ENCODE data around the gene TARS2. TPM values are rescaled to one million over a fixed set of nuclear protein-coding genes. Genes with fewer than 3 reads are reported as not detected.

The TARS2 gene, protein sequence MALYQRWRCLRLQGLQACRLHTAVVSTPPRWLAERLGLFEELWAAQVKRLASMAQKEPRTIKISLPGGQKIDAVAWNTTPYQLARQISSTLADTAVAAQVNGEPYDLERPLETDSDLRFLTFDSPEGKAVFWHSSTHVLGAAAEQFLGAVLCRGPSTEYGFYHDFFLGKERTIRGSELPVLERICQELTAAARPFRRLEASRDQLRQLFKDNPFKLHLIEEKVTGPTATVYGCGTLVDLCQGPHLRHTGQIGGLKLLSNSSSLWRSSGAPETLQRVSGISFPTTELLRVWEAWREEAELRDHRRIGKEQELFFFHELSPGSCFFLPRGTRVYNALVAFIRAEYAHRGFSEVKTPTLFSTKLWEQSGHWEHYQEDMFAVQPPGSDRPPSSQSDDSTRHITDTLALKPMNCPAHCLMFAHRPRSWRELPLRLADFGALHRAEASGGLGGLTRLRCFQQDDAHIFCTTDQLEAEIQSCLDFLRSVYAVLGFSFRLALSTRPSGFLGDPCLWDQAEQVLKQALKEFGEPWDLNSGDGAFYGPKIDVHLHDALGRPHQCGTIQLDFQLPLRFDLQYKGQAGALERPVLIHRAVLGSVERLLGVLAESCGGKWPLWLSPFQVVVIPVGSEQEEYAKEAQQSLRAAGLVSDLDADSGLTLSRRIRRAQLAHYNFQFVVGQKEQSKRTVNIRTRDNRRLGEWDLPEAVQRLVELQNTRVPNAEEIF
- total RNA-seq = 10 to 100 TPM; 48.7 to 56.4 TPM

DNA sequence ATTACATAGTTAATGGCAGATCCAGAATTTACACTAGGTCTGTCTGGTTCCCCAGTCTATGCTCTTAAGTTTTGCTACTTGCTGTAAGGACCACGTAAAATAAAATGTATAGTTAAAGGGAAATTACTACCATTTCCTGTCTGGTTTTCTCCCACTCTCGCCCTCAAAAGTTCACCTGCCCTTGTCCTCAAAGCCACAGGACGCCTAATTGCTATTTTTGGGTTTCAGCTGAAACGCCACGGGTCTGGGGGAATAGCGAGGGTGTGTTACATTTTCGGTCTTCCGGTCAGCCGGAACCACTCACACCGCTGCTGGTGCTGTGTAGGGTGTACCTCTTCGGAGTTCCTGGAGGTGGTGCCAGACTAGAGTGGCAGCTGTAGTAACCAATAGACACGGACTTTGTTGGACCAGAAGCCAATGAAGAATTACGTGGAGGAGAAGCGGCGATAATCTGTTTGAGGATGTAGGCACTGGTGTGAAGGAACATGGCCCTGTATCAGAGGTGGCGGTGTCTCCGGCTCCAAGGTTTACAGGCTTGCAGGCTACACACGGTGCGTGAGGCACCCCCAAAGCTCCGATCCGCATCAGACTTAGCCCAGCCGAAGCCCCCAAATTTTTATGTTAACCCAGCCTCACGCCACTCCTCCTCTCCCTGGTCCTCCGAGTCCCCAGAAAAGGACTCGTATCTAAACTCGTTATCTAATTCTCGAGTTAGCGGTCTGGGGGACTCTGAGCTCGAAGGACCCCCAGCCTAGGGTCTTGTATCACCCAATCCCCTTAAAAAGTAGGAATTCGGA is at the start of gene TARS2:
TARS2 (plus strand) TSS at position 454 of the 797 bp plus-strand sequence; CDS start at position 486, 32 bp downstream.
- ATAC-seq (peak; percentile 100), DNase-seq (ENCODE audit: low spot score in 2 of 2) (peak; percentile 97)
- peak within 1 kb of the TSS; percentile 97 to 99 for H3K27ac Mint-ChIP-seq
- H3K36me3 Mint-ChIP-seq = peaks cover 22 to 26% of the 10 kb centered on the region in 2 donors
- no peaks in the 10 kb centered on the region for H3K9me3 Mint-ChIP-seq

DNA sequence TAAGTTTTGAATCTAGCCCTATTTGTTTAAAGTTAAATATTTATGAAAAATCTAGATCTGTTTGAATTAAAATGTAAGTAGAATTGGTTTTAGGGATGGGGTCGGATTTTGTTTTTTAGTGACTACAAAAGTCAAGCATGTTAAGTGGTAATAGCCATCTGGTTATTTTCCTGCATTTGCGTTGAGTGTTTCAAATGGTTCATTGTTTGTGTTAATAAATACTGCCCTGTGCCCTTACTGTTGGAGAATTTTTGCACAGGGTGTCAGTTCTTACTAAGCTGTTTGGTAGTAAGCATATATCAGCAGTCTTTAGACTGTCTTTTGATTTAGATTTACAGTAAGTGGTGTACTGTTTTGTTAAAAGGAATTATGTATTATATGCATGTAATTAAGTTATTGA is 46.1 kb upstream of the TARS2 start:
- ATAC-seq (no peak), DNase-seq (ENCODE audit: low spot score in 2 of 2) (no peak)
- Mint-ChIP-seq H3K9me3 (no peaks in the 10 kb centered on the region), H3K27ac (no peak overlapping the region), H3K36me3 (peaks cover 0 to 9% of the 10 kb centered on the region in 2 donors)

DNA sequence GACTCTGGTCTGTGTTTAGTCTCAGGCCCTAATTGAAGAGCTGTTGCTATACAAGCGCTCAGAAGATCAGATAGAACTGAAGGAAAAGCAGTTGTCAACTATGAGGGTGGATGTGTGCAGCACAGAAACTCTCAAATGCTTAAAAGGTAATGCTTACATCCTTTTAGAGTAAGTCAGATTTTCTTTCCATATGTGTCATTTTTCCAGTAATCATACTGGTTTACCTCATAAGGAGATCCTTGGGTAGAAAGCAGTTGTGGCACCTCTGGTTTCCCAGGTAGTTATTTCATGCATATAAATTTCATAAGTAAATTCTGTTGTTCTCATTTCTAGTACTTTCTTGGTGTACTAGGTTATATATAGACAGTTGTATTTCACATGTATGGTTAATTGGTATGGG is 43.0 kb upstream of the TARS2 start:
- peak; percentile 64 to 93 for ATAC-seq
- peak overlapping the region; percentile 12 to 80 for H3K27ac Mint-ChIP-seq
- H3K36me3 Mint-ChIP-seq = peaks cover 0 to 9% of the 10 kb centered on the region in 2 donors
- no peak for DNase-seq (ENCODE audit: low spot score in 2 of 2)
- H3K9me3 Mint-ChIP-seq = no peaks in the 10 kb centered on the region

DNA sequence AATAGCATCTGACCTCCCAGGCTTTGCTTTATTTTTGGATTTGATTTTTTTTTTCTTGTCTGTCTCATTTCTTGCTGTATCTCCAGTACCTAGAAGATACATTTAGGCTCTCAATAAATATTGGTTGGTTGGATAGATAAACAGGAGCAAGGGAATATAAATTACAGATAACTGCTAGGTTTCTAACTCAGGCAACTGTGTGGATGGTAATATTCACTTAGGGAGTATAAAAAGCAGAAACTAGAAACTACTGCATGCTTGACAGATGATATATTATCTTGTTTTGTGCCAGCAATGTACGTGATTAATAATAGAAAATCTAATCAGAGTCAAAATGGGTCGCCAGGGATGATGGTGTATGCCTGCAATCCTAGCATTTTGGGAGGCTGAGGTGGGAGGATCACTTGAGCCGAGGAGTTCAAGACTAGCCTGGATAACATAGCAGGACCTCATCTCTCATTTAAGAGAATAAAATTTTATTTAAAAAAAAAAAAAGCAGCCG is 31.0 kb upstream of the TARS2 start:
- peak overlapping the region in 1 of 2 donors; percentile 37 for H3K27ac Mint-ChIP-seq
- no peaks in the 10 kb centered on the region for H3K9me3 Mint-ChIP-seq
- no peak for DNase-seq (ENCODE audit: low spot score in 2 of 2)
- H3K36me3 Mint-ChIP-seq = no peaks in the 10 kb centered on the region
- no peak for ATAC-seq

DNA sequence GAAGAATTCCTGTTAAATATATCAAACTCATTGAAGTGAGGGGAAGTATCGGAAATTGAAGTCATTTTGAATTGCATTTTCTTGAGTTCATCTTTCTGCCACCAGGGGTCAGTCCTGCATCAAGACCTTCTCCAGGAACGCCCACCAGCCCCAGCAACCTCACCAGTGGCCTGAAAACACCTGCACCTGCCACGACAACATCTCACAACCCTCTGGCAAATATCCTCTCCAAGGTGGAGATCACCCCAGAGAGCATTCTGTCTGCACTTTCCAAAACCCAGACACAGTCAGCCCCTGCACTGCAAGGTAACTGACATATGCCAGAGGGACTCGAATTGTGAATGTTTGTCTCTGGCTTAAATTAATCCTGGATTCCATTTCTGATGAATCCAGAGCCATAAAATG is 22.8 kb upstream of the TARS2 start:
- ATAC-seq = peak; percentile 63 to 64
- H3K36me3 Mint-ChIP-seq = peaks cover 0 to 6% of the 10 kb centered on the region in 2 donors
- H3K9me3 Mint-ChIP-seq = no peaks in the 10 kb centered on the region
- DNase-seq (ENCODE audit: low spot score in 2 of 2) = peak; percentile 60 to 79
- no peak overlapping the region for H3K27ac Mint-ChIP-seq

DNA sequence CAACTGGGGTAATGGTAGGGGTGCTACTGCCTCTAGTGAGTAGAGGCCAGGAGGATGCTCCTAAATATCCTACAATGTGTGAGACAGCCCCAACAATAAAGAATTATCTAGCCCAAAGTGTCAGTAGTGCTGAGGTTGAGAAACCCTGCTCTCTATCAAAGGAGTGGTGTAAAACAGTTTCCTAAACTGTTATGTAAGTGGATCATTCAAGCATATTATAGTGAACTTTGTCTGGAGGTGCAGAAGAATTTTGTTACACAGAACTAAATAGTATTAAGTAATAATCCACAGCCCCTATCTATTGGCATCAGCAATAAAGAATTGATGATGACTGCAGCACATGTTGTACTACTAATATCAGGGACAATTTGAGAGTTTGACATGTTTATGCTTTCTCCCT is 20.3 kb upstream of the TARS2 start:
- Mint-ChIP-seq H3K9me3 (no peaks in the 10 kb centered on the region), H3K27ac (no peak overlapping the region), H3K36me3 (peaks cover 4 to 13% of the 10 kb centered on the region in 2 donors)
- no peak for DNase-seq (ENCODE audit: low spot score in 2 of 2)
- ATAC-seq = no peak

DNA sequence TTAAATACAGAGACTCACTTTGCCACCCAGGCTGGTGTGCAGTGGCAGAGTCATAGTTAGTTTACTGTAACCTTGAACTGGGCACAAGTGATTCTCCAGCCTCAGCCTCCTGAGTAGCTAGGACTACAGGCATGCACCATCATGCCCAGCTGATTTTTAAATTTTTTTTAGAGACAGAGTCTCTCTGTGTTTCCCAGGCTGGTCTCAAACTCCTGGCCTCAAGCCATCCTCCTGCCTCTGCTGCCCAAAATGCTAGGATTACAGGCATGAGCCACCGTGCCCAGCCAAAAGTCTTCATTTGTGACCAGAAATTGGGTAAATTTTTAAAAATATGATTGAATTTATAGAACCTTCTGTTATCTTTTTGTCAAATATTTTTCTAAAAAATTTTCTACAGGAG is 17.9 kb upstream of the TARS2 start:
- ATAC-seq (no peak), DNase-seq (ENCODE audit: low spot score in 2 of 2) (no peak)
- no peak overlapping the region for H3K27ac Mint-ChIP-seq
- H3K36me3 Mint-ChIP-seq = peaks cover 5 to 10% of the 10 kb centered on the region in 2 donors
- no peaks in the 10 kb centered on the region for H3K9me3 Mint-ChIP-seq

DNA sequence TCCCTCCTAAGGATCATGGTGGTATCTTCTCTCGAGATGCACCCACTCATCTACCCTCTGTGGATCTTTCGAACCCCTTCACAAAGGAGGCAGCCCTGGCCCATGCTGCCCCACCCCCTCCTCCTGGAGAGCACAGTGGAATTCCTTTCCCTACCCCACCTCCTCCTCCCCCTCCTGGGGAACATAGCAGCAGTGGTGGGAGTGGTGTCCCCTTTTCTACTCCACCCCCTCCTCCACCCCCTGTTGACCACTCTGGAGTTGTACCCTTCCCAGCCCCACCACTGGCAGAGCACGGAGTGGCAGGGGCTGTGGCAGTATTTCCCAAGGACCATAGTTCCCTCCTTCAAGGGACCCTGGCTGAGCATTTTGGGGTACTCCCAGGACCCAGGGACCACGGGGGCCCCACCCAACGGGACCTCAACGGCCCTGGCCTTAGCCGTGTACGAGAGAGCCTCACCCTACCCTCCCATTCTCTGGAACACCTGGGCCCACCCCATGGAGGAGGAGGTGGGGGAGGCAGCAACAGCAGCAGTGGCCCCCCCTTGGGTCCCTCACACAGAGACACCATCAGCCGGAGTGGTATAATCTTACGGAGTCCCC is 14.5 kb upstream of the TARS2 start:
- H3K36me3 Mint-ChIP-seq = peaks cover 5 to 7% of the 10 kb centered on the region in 2 donors
- no peaks in the 10 kb centered on the region for H3K9me3 Mint-ChIP-seq
- DNase-seq (ENCODE audit: low spot score in 2 of 2) (no peak), ATAC-seq (peak in 1 of 2 donors; percentile 22)
- peak overlapping the region; percentile 29 for H3K27ac Mint-ChIP-seq

DNA sequence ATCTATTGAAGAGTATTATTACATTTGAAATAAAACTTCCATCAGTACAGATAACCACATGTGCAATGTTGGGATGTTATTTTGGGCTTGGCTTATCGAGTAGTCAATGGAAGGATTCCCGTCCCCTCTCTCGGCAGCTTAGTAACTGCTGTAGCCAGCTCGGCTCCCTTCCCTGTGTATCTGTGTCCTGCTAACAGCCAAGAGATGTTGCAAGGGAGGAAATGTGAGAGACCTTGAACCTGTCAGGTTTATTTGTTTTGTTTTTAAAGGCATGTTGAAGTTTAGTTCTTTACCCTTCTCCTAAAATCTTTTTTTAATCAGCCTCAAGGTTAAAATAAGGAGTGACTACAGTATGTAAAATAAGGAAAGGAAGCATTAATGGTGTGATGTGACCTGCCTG is 13.6 kb upstream of the TARS2 start:
- no peak for DNase-seq (ENCODE audit: low spot score in 2 of 2)
- H3K9me3 Mint-ChIP-seq = no peaks in the 10 kb centered on the region
- ATAC-seq = no peak
- no peak overlapping the region for H3K27ac Mint-ChIP-seq
- H3K36me3 Mint-ChIP-seq = peaks cover 5 to 7% of the 10 kb centered on the region in 2 donors

DNA sequence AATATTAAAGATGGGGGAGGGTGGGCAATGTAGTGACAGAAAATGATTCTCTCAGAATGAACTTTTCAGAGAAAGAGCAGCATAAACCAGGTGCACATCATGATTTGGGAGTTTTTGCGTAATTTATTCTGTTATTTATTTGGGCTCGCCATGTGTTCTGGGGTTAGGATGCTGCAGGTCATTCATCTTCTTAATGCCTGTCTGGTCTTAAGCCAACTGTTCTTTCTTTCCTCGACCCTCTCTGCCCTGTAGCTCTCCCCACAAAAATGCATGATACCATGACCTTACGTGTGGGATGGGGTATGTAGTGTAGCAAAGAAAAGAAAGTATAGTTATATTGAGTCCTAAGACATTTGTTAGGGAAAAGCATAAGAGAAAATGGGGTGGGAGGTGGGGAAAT is 12.3 kb upstream of the TARS2 start:
- DNase-seq (ENCODE audit: low spot score in 2 of 2) (no peak), ATAC-seq (no peak)
- H3K36me3 Mint-ChIP-seq = peaks cover 5 to 7% of the 10 kb centered on the region in 2 donors
- H3K9me3 Mint-ChIP-seq = no peaks in the 10 kb centered on the region
- H3K27ac Mint-ChIP-seq = no peak overlapping the region

DNA sequence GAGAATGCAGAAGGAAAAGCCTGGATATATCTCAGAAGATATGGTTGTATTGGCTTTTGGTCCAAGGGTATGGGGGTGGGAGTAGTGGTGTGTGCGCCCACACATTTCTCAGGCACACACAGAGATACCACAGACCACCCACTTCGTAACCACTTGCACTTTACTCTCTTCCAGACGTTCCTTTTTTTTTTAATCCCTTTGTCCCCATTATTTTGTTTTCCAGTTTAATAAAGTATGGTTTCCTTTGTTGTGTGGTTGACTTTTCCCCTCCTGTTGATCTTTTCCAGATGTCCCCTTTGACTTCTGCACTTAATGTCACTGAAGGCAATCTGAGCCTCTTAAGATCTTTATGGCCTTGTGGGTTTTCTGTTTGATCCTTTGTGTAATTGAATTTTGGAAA is 10.5 kb upstream of the TARS2 start:
- H3K36me3 Mint-ChIP-seq = peaks cover 3% of the 10 kb centered on the region in 2 donors
- no peak overlapping the region for H3K27ac Mint-ChIP-seq
- H3K9me3 Mint-ChIP-seq = no peaks in the 10 kb centered on the region
- DNase-seq (ENCODE audit: low spot score in 2 of 2) = no peak
- ATAC-seq = no peak

DNA sequence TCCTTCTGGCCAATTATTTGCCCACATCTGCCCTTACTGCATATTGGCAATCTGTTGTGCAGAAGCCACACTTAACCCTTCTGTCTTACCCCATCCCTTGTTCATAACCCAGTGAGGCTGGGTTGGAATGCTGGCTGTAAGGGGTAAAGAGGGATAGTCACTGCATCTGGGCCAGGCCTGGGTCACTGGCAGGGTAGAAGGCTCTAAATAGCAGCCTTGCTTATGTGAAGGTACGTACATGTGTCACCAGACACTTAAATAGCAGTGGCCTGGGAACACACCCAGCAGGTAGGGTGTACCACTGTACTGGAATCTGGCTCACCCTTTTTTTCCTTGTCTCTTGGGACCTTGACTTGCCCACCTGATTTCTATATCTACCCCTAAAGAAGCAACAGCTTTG is 9.9 kb upstream of the TARS2 start:
- Mint-ChIP-seq H3K9me3 (no peaks in the 10 kb centered on the region), H3K27ac (no peak overlapping the region), H3K36me3 (no peaks in the 10 kb centered on the region)
- DNase-seq (ENCODE audit: low spot score in 2 of 2) (no peak), ATAC-seq (no peak)

DNA sequence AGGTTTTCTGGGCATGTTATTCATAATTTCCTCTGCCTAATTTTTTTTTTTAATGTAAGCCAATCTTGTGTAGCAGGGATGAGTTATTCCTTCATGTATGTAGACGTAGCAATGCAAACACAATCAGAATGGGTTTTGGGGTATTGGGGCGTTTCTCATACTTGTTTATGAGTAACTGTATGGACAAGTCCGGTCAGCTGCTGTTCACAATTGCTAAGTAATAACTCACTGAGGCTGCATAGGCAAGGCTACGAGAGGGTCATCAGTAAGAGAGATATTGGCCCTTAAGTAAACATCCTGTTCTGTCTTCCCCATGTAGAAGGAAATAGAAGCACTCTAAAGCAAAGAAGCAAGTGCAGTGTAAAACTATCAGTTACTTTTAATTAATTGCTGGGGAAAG is 9.5 kb upstream of the TARS2 start:
- DNase-seq (ENCODE audit: low spot score in 2 of 2) = no peak
- no peaks in the 10 kb centered on the region for H3K36me3 Mint-ChIP-seq
- no peaks in the 10 kb centered on the region for H3K9me3 Mint-ChIP-seq
- ATAC-seq = no peak
- H3K27ac Mint-ChIP-seq = no peak overlapping the region

DNA sequence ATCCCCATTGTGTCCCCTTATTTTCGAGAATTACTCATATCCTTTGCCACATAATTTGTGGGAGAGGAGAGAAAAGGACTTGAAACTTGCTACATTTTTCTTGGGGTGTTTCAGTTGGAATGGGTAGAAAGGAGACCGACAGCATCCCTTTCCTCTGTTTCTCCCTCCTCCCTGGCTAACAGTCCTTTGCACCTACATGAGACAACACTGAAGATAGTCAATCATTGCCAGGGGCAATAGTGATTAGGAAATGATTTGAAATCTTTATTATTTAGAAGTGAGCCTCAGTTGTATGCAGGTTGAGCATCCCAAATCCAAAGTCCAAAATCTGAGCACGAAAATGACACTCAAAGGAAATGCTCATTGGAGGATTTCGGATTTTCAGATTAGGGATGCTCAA is 7.8 kb upstream of the TARS2 start:
- H3K27ac Mint-ChIP-seq = no peak overlapping the region
- H3K36me3 Mint-ChIP-seq = no peaks in the 10 kb centered on the region
- ATAC-seq = no peak
- no peaks in the 10 kb centered on the region for H3K9me3 Mint-ChIP-seq
- no peak for DNase-seq (ENCODE audit: low spot score in 2 of 2)

DNA sequence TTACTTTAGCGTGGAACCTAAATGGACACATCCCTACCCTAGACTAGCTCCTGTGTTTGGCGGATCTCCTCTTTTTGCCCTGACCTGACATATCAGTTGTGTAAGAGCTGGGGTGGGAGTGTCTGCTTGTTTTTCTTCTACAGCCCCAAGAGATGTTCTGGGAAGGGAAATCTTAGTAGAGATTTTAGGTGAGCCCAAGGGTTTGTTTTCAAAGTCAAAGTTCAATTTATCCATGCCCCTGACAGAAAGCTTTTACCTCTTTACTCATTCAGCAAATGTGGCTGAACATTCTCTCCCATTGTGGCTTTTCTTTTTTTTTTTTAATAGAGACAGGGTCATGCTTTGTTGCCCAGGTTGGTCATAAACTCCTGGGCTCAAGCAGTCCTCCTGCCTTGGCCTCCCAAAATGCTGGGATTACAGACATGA is 7.3 kb upstream of the TARS2 start:
- H3K9me3 Mint-ChIP-seq = no peaks in the 10 kb centered on the region
- no peaks in the 10 kb centered on the region for H3K36me3 Mint-ChIP-seq
- ATAC-seq = no peak
- DNase-seq (ENCODE audit: low spot score in 2 of 2) = no peak
- H3K27ac Mint-ChIP-seq = no peak overlapping the region

DNA sequence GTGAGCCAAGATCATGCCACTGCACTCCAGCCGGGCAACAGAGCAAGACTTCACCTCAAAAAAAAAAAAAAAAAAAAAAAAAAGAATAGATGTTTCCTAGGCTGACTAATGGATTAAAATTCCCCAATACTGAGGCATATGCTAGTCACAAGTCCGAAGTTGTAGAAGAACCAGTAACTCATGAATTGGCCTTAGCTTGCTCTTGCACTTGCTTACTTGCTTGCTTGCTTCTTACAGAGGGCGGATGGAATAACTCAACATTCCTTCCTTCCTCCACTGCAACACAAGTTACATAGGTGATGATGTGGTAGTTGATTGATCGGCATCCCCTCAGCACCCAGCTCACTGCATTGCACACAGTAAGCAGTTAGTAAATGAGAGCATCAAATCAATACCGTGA is 2.8 kb upstream of the TARS2 start:
- ATAC-seq = no peak

More for the DNA sequence above, 2.8 kb upstream of the TARS2 start:
- DNase-seq (ENCODE audit: low spot score in 2 of 2) = no peak
- H3K27ac Mint-ChIP-seq = peak overlapping the region in 1 of 2 donors; percentile 5
- H3K9me3 Mint-ChIP-seq = no peaks in the 10 kb centered on the region
- H3K36me3 Mint-ChIP-seq = peaks cover 14 to 16% of the 10 kb centered on the region in 2 donors
